ENCODE results near the gene CENPA.

GRCh38 chr2:26740890-26741302 is 45.0 kb upstream of the CENPA start:
- TF ChIP-seq CTCF (IDR thresholded peaks at IDR 0.05) (no peak), POLR2A (IDR thresholded peaks at IDR 0.05) (no peak), POLR2AphosphoS5 (IDR thresholded peaks at IDR 0.05) (peak in 1 of 2 donors; percentile 27)
